ENCODE data around the gene LPCAT3. TPM values are rescaled to one million over a fixed set of nuclear protein-coding genes. Genes with fewer than 3 reads are reported as not detected.

The LPCAT3 gene
- total RNA-seq, 1 donor from 2014 or later: 37.4 TPM

DNA sequence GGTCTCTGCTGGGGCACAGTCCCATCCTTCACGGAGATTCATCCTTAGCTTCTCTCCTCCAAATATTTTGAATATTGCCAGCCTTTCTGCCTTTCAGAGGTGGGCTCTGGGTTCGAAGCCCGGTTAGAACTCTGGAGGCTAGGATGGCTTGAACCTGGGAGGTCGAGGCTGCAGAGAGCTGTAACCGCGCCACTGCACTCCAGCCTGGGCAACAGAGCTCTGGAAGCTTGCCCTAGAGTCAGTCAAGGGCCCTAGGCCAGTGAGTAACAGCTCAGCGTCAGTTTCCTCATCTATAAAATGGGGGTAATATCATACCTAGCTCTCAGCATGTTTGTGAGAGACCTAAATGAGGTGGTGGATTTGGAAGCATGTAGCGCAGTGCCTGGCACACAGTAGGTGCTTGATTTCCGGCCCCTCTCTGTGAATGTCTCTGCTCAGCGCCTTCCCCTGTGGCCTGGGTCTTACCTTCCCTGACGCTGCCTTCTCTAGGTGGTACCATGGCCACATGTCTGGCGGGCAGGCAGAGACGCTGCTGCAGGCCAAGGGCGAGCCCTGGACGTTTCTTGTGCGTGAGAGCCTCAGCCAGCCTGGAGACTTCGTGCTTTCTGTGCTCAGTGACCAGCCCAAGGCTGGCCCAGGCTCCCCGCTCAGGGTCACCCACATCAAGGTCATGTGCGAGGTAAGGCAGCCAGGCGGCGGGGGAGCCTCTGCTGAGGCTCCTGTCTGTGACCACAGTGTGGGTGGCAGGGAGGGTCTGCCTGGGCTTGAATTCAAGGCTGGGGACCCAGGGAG is 63.8 kb downstream of the LPCAT3 start:
- intact Hi-C loops (cut with micrococcal nuclease): no loop called here

DNA sequence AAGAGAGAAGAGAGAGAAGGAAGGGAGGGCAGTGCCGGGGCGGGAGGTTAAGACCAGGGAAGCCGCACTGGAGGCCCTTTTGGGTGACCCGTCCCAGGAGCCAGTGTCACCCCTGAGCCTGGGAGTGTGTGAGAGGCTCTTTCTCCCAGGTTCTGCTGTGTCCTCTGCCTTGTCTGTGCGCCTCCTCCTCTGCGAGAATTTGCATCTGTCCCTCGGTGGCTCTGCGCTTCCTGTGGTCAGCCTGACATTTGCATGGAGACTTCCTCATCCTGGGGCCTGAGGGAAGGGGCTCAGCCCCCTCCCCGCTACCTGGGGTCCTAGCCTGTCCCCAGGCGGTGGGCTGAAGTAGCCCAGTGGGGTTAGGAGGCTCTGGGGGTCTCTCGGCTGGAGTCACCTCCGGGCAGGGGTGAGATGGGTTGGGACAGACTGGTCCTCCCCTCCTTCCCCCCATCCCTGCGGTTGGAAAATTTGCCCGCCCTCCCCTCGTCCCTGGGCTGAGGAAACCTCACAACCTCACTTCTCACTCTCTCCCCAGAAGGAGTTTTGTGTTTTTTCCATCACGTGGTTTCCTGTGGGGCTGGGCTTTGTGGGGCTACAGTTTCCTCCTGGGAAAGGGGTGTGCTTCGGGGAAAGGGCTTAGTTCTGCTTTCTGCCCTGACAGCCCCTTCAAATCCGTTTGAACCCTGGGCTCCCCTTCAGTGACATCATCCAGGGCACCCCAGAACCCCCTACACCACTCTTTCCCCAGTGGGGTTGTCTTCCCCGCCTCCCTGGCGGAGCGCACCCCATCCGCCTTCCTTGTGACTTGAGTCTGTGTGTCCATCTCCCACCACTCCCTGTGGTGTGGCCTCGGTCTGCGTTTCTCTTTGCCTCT is 64.6 kb downstream of the LPCAT3 start:
- intact Hi-C loops (cut with micrococcal nuclease): loop anchor here (2.0 kb wide), 1 partner anchor 63 kb away; no protein-coding TSS in a partner anchor

DNA sequence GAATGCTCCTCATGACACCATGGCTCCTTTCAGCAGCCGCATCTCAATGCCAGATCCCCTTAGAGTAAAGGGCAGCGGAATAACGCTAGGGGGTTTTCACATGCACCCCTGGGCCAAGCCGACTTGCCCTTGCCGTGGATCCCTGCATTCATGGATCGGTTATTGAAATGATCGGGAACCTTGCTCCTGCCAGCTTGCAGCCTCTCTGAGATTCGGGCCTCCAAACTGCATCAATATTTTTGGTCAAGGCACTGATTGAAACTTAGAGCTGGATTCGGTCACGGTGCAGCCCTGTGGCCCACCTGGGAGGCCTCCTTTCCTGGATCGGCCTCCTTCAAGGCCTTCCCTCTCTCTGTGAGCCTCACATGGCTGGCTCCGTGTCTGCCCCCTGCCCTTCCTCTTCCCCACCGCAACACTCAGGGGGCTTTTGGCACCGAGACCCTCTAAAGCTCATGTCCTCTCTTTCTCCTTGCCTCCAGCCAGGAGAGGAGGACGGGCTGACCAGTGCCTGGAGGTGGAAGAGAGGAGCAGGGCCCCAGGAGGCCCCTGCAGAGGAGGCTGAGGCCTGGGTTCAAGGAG is 65.3 kb downstream of the LPCAT3 start:
- intact Hi-C loops (cut with micrococcal nuclease): loop anchor here (1.0 to 2.0 kb wide), 3 partner anchors 8 to 62 kb away; partner anchors contain the start of gene C12orf57

DNA sequence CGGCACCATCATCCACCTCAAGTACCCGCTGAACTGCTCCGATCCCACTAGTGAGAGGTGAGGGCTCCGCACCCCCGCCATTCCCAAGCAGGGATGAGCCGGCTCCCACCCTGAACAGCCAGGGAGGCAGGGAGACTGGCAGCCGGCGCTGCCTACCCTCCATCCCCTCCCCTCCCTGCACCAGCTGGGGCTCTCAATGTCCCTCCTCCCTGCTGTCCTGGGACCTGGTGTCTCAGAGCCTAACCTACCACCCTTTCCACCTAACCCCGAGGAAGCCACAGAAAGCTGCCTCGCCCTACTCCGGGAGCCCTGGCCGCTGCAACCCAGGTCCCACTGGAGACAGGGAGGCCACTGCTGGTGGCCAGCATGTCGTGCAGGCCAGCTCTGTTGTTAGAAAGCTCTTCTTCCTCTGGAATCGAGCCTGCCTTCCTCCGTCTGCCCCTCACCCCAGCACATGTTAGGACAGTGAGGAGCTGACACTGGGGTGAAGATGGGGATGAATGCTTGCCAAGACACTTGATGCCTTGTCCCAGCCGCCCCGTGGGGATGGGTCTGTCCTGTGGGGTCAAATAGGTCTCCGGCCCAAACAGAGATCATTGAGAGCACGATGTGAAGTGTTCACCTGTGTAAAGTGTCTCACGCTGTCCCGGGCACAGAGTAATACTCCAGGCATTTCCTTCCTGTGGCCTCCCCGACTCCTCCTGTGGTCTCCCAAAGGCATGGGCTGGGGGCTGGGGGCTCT is 66.0 kb downstream of the LPCAT3 start:
- intact Hi-C loops (cut with micrococcal nuclease): loop anchor here (1.0 to 2.0 kb wide), 3 partner anchors 8 to 61 kb away; partner anchors contain the start of gene C12orf57

DNA sequence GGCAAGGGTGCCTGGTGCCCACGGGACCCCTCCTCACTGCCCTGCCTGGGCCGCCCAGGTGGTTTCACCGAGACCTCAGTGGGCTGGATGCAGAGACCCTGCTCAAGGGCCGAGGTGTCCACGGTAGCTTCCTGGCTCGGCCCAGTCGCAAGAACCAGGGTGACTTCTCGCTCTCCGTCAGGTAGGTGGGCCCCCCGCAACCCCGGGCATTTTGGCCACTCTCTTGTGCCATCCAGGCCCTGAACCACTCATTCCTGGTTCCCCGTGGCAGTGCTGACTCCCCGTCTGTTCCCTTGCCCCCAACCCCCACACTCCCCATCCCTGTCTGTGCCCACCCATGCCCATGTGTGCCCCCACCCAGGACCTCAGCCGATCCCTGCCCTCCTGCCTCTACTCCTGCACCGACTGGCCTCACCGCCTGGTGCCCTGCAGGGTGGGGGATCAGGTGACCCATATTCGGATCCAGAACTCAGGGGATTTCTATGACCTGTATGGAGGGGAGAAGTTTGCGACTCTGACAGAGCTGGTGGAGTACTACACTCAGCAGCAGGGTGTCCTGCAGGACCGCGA is 66.6 kb downstream of the LPCAT3 start:
- intact Hi-C loops (cut with micrococcal nuclease): loop anchor here (1.0 to 2.0 kb wide), 3 partner anchors 7 to 61 kb away; partner anchors contain the start of gene C12orf57

DNA sequence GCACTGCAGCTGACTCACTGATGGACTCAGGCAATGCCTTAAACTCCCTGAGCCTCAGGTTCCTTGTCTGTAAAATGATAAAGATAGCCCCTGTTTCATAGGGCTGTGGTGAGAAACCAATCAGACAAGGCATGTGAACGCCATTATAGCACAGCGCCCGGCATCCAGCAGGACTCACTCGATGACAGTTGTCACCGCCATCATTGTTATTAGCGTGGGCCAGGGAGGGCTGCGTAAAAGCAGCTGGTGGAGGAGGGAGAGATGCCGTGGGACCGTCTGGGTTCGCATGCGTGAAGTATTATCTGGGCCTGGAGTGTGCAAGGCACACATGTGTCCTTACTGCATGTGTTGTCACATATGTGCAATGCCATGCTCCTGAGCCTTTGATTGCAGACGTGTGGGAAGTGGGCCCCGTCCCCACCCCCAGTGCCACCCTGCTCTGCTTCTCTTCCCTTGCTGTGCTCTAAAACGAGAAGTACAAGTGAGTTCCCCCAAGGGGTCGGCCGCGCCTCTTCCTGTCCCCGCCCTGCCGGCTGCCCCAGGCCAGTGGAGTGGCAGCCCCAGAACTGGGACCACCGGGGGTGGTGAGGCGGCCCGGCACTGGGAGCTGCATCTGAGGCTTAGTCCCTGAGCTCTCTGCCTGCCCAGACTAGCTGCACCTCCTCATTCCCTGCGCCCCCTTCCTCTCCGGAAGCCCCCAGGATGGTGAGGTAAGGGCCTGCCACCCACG is 67.3 kb downstream of the LPCAT3 start, which contains the start of gene PTPN6:
Gene PTPN6 (plus strand): TSS at position 546 of the 730 bp plus-strand sequence. CDS start 157 bp downstream, at position 703.
- intact Hi-C loops (cut with micrococcal nuclease): loop anchor here (1.0 kb wide), 1 partner anchor 14 kb away; no protein-coding TSS in a partner anchor

DNA sequence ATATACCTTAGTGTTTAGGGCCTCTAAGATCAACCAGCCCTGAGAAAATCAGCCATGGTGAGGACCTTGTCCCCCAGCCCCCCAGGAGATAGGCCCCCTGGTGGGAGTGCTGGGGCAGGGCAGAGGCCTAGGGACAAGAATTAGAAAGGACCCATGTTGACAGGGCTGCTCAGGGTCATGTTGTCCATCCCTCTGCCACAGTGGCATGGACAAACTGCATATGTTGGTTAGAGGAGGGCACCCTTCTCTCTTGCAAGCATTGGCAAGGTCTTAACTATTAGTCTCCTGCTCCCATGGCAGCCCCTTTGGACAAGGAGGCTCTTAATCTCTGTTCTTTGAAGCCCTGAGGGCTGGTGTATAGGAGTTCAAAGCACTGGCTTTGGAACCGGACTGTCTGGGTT is 67.9 kb downstream of the LPCAT3 start:
- intact Hi-C loops (cut with micrococcal nuclease): loop anchor here (1.0 kb wide), 1 partner anchor 15 kb away; no protein-coding TSS in a partner anchor

DNA sequence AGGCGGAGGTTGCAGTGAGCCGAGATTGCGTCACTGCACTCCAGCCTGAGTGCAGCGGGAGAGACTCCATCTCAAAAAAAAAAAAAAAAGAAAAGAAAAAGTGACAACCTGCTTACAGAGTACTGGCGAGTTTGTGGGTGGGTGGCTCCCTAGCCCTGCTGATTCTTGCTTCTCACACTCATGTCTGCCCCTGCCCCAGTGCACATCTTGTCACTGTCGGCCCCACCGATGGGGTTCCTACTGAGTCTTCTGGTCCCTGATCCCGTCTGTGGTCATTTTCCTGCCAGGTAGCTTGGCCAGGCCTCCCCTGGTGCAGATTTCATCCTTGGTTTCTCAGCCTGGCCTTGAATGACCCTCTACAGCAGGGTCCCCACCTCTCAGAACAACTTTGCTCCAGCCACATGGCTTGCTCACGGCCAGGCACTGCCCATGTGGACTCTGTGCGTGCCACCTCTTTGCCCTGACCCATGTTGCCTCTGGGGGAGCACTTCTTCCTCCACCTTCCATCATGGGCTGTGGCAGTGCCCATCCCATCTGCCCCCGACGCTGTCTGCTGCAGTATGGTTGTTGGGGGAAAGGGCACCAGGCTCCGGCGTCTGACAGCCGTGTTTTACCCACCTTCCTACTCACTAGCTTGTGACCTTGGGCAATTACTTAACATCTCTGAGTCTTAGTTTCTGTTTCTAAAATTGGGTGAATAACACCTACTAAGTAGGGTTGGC is 69.2 kb downstream of the LPCAT3 start:
- intact Hi-C loops (cut with micrococcal nuclease): no loop called here

DNA sequence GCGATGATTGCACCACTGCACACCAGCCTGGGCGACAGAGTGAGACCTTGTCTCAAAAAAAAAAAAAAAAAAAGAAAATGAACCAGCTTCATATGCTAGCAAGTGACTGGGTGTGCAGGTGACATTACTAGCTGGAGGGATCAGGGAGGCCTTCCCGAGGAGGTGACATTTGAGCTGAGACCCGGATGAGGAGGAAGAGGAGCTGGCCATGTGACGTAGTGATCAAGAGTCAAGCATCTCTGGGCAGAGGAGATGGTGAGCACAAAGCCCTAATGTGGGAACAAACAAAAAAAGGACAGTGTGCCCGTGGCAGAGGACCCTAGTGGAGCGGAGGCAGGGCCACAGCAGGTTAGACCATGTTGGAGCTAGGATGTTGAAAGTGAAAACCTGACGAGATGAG is 70.7 kb downstream of the LPCAT3 start:
- intact Hi-C loops (cut with micrococcal nuclease): no loop called here

DNA sequence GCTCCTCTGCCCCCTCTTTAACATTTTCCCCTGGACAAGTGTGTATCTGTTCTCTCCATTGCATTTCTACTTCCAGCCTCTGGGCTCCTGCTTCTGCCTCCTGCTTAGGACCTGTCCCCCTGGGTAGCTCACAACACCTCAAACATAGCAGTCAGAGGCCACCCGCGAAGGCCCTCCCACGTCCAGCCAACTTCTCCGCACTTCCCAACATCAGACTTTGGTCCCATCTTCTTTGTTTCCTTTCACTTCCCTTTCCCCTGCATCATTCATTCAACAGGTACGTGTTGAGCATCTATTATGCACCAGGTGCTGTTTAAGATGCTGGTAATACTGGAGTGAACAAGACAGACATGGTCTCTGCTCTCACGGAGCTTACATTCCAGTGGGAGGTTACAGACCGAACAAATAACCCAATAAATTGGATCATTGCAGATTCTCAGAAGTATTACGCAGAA is 71.3 kb downstream of the LPCAT3 start:
- intact Hi-C loops (cut with micrococcal nuclease): no loop called here

DNA sequence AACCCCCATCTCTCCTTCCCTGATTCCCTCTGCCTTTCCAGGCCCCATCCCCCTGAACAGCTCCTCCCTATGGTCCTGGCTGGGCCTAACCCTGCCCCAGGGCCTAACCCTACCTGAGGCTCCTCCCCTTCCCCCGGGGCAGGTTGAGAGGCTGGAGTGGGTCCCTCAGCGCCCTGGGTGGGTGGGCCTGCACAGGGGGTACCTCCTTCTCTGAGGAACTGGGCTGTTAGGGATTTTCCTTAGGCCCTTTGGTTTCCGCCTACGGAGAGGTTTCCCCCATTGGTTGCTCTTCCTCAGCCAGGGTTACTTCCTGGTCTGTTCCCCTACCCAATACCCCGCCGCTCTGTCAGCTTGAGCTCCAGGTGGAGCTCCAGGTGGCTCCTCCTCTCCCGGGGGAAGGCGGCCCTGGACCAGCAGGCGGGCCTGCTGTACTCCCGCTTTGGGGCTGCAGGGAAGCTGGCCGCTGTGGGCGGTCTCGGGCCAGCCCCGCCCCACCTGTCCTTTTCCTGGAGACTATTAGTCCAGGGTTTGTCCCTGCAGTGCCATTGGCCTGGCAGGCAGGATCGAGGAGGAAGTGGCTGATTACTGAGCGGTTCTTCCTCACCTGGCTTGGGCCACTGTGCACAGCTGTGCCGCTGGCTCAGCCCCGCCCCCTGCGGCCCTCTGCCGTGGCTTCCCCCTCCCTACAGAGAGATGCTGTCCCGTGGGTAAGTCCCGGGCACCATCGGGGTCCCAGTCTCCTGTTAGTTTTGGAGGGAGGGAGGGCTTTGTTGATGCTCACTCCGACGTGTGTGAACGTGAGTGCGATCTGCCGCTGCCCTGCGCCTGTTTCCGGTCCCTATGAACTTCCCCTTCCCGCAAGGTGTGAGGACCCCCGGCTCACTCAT is 72.0 kb downstream of the LPCAT3 start:
- intact Hi-C loops (cut with micrococcal nuclease): no loop called here

DNA sequence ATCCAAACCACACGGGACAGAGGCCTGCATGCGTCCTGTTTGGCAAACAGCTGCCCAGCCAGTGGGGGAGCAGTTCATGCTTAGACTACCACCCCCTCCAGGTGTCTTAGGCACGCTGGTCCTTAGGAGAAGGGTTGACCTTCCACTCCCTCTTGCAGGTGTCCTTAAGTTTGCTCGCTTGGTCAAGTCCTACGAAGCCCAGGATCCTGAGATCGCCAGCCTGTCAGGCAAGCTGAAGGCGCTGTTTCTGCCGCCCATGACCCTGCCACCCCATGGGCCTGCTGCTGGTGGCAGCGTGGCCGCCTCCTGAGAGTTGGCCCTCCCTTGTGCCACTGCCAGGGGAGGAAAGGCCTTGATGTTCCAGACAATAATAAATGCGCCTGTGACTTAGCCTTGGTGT is 72.7 kb downstream of the LPCAT3 start:
- intact Hi-C loops (cut with micrococcal nuclease): loop anchor here (2.0 kb wide), 2 partner anchors 21 to 283 kb away; partner anchors contain the start of gene ING4

DNA sequence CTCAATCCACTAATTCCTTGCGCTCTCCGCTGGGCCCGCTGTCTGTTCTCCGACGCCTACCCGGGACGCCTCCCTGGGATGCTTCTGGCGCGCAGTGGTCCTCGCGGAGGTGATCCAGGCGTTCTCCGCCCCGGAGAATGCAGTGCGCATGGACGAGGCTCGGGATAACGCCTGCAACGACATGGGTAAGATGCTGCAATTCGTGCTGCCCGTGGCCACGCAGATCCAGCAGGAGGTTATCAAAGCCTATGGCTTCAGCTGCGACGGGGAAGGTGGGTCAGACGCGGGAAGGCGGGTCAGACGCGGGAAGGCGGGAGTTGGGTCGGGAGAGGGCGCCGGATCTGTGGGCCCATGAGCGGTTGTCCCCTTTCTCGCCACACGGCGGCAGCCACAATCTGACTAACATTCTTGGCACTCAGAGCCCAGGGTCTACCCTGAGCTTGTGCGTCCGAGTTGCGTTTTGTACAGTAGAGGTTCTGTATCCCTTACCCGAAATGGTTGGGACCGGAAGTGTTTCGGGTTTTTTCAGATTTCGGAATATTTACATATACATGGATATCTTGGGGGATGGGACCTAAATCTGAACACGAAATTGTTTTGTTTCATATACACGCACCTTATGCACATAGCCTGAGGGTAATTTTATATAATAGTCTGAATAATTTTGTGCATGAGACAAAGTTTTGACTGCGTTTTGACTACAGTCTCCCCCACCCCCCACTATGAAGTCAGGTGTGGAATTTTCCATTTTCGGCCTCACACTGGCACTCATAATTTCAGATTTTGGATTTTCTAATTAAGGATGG is 73.7 kb downstream of the LPCAT3 start:
- intact Hi-C loops (cut with micrococcal nuclease): loop anchor here (1.0 to 2.0 kb wide), 12 partner anchors 8 to 282 kb away; partner anchors contain the start of genes C1R, C1RL, CDCA3 and EMG1

DNA sequence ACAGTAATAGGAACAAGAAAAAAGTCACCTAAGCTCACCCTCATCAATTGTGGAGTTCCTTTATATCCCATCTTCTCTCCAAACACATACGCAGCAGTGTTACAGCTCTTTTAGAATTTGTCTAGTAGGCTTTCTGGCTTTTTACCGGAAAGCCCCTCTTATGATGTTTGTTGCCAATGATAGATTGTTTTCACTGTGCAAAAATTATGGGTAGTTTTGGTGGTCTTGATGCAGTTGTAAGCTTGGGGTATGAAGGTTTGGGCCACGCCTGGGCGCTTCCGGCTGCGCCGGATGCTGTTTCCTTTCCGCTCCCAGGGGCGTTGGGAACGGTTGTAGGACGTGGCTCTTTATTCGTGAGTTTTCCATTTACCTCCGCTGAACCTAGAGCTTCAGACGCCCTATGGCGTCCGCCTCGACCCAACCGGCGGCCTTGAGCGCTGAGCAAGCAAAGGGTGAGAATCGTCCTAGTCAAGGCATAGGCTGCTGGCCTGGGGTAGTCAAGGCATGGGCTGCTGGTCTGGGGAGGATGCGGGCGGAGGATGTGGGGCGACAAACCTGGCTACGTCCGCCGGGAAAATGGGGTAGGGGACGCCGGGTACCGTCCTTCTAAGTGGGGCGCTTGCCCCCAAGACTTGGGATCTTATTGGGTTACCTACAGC is 74.4 kb downstream of the LPCAT3 start, which contains the start of the genes C12orf57 and RNU7-1:
Gene C12orf57 (plus strand): TSS at position 301 of the 659 bp plus-strand sequence. CDS start 100 bp downstream, at position 401.
Gene RNU7-1 (plus strand): TSS at position 95 of the 659 bp plus-strand sequence.
- intact Hi-C loops (cut with micrococcal nuclease): loop anchor here (1.0 to 2.0 kb wide), 13 partner anchors 8 to 281 kb away; partner anchors contain the start of genes C1R, C1RL, CDCA3 and EMG1

DNA sequence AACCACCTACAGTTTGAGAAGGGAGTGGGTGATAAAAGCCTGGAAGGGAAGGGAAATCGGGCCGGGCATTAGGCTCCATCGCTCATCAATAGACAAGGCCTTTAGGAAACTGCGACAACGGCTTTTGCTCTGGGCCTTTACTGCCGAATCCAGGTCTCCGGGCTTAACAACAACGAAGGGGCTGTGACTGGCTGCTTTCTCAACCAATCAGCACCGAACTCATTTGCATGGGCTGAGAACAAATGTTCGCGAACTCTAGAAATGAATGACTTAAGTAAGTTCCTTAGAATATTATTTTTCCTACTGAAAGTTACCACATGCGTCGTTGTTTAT is 74.9 kb downstream of the LPCAT3 start:
- intact Hi-C loops (cut with micrococcal nuclease): loop anchor here (1.0 kb wide), 1 partner anchor 52 kb away; no protein-coding TSS in a partner anchor

DNA sequence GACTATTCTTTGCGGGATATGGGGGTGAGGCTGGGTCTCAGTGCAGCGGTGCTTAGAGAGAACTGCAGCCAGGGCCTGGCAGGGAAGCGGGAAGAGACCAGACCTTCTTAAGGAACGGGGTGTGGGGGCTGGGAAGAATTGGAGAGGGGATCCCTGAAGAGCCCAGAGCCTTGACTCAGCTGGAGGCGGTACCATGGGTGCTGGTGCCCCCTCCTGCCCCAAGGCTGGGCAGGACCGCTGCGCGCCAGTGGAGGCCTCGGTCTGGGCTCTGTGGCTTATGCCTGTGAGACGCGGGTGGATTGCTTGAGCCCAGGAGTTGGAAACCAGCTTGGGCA is 76.0 kb downstream of the LPCAT3 start:
- intact Hi-C loops (cut with micrococcal nuclease): no loop called here
